Caco-2 (cell line): ENCODE measurements around the gene PPM1A. TPM values are rescaled to one million over a fixed set of nuclear protein-coding genes. Genes with fewer than 3 reads are reported as not detected.

Experiments
- BruUV-seq: library from RNA; stranded (reverse); fragments of 400-500 nt; replicated peaks from 2 replicates; lab custom pipeline; 2021; lab: Mats Ljungman, UMichigan
- CTCF ChIA-PET: fragments of 300-600 bp; sonication (Branson Sonifier 250); formaldehyde crosslinking; loops from one replicate; lab custom pipeline; 2022; ENCODE audit warnings: antibody characterized with exemption; lab: Charles Lee
- POLR2A ChIA-PET: fragments of 300-600 bp; sonication (Branson Sonifier 250); formaldehyde crosslinking; loops from one replicate; lab custom pipeline; 2022; ENCODE audit warnings: antibody characterized with exemption; lab: Charles Lee
- DNase-seq, 2 experiments: peaks; one replicate each; pipeline versions ENCODE4 v3.0.0 to v3.0.0-alpha.2; 2020 to 2022
- H3K27me3 ChIP-seq: replicated peaks from 2 replicates; pipeline ENCODE4 v1.6.0; 2011; ENCODE audit warnings: low read length; ENCODE audit not compliant: control insufficient read depth, insufficient read depth
- H3K36me3 ChIP-seq: 2 replicates; pipeline ENCODE4 v1.5.1; 2011; ENCODE audit warnings: low read length; ENCODE audit not compliant: control insufficient read depth, insufficient read depth
- H3K4me1 ChIP-seq: fragments of 250-450 bp; sonication (Bioruptor Pico); 2 replicates; pipeline ENCODE4 v1.5.1; 2020; ENCODE audit warnings: mild to moderate bottlenecking
- H3K4me3 ChIP-seq: 2 replicates; pipeline ENCODE4 v1.5.1; 2011; ENCODE audit warnings: low read depth, mild to moderate bottlenecking, control low read depth, low read length
- H3K9me3 ChIP-seq: fragments of 250-450 bp; sonication (Bioruptor Pico); 2 replicates; pipeline ENCODE4 v1.5.1; 2020; ENCODE audit warnings: mild to moderate bottlenecking, moderate library complexity
- H3K27ac Mint-ChIP-seq: one replicate; pipeline ENCODE4 v1.8.0; 2022; ENCODE audit warnings: mixed read lengths; ENCODE audit not compliant: unreplicated experiment
- H3K27me3 Mint-ChIP-seq: one replicate; pipeline ENCODE4 v1.8.0; 2022; ENCODE audit warnings: mixed read lengths; ENCODE audit not compliant: insufficient read depth, unreplicated experiment
- H3K36me3 Mint-ChIP-seq: one replicate; pipeline ENCODE4 v1.8.0; 2022; ENCODE audit warnings: mild to moderate bottlenecking, mixed read lengths; ENCODE audit not compliant: insufficient read depth, unreplicated experiment
- H3K4me1 Mint-ChIP-seq: one replicate; pipeline ENCODE4 v1.8.0; 2022; ENCODE audit warnings: low read depth, mixed read lengths; ENCODE audit not compliant: unreplicated experiment
- H3K4me3 Mint-ChIP-seq: one replicate; pipeline ENCODE4 v1.8.0; 2022; ENCODE audit warnings: mild to moderate bottlenecking, moderate library complexity, mixed read lengths; ENCODE audit not compliant: unreplicated experiment
- H3K9me3 Mint-ChIP-seq: one replicate; pipeline ENCODE4 v1.8.0; 2022; ENCODE audit warnings: mixed read lengths; ENCODE audit not compliant: unreplicated experiment
- CTCF ChIP-seq, 2 experiments: fragments of 200-600 bp in 1 of 2; IDR thresholded peaks; 1 replicate in 1 of 2; 2 replicates in 1 of 2; pipeline versions ENCODE4 v1.5.1 to v1.8.0; 2011 to 2022; ENCODE audit warnings: antibody characterized with exemption in 1 of 2, control low read depth in 1 of 2, inconsistent platforms in 1 of 2, low read depth in 1 of 2, low read length in 1 of 2, mild to moderate bottlenecking in 1 of 2, moderate library complexity in 1 of 2; ENCODE audit not compliant: insufficient read depth in 1 of 2, severe bottlenecking in 1 of 2, unreplicated experiment in 1 of 2
- intact Hi-C: fragments of 100-400 bp; cut with micrococcal nuclease; formaldehyde crosslinking; loops from one replicate; pipeline ENCODE4 v1.10.0; 2022; ENCODE audit not compliant: unreplicated experiment
- total RNA-seq: library from RNA; stranded (reverse); gene quantifications from 2 replicates; pipeline ENCODE4 v1.2.3, GENCODE V29; 2022

Gene PPM1A
- total RNA-seq, 1 experiment from 2014 or later: 35.6 TPM

GRCh38 chr14:60272177-60272576 is 23.2 kb downstream of the PPM1A start:
- H3K4me1 Mint-ChIP-seq: peaks cover 42% of the 10 kb centered on the region
- H3K4me3 ChIP-seq: no peak overlapping the region
- H3K27me3 Mint-ChIP-seq: no peaks in the 10 kb centered on the region
- POLR2A ChIA-PET: no interaction called here
- no peak for TF ChIP-seq CTCF (IDR thresholded peaks at IDR 0.05; ENCODE audit: insufficient read depth in 1 of 2, low read depth in 1 of 2, low read length in 1 of 2, severe bottlenecking in 1 of 2, unreplicated experiment in 1 of 2)
- no peaks in the 10 kb centered on the region for H3K27me3 ChIP-seq
- H3K9me3 Mint-ChIP-seq: no peaks in the 10 kb centered on the region
- CTCF ChIA-PET: no interaction called here
- no peaks in the 10 kb centered on the region for H3K9me3 ChIP-seq
- no peaks in the 10 kb centered on the region for H3K36me3 Mint-ChIP-seq
- no peaks in the 10 kb centered on the region; the same call in 1 of the 2 replicates for H3K36me3 ChIP-seq
- intact Hi-C loops: loop anchor here (10.0 kb wide), 1 partner anchor 177 kb away; the partner anchor contains the start of gene PCNX4
- H3K27ac Mint-ChIP-seq: no peak overlapping the region
- no peak for DNase-seq
- no TSS peak for BruUV-seq
- peaks cover 33% of the 10 kb centered on the region for H3K4me1 ChIP-seq
- no peak overlapping the region for H3K4me3 Mint-ChIP-seq

GRCh38 chr14:60273956-60274355 is 24.9 kb downstream of the PPM1A start:
- no TSS peak for BruUV-seq
- H3K27me3 Mint-ChIP-seq: no peaks in the 10 kb centered on the region
- ChIA-PET POLR2A (interaction anchor here (0.6 kb wide), 1 partner anchor 26 kb away, joined by 3 read pairs; no protein-coding TSS in a partner anchor), CTCF (no interaction called here)
- no peak for DNase-seq
- H3K9me3 ChIP-seq: no peaks in the 10 kb centered on the region
- no peaks in the 10 kb centered on the region for H3K27me3 ChIP-seq
- no peak overlapping the region for H3K4me3 Mint-ChIP-seq
- intact Hi-C loops: loop anchor here (10.0 kb wide), 1 partner anchor 179 kb away; the partner anchor contains the start of gene PCNX4
- TF ChIP-seq CTCF (IDR thresholded peaks at IDR 0.05; ENCODE audit: insufficient read depth in 1 of 2, low read depth in 1 of 2, low read length in 1 of 2, severe bottlenecking in 1 of 2, unreplicated experiment in 1 of 2): no peak
- H3K4me1 ChIP-seq: peaks cover 45% of the 10 kb centered on the region
- no peaks in the 10 kb centered on the region for H3K36me3 Mint-ChIP-seq
- H3K4me3 ChIP-seq: no peak overlapping the region
- H3K9me3 Mint-ChIP-seq: no peaks in the 10 kb centered on the region
- H3K27ac Mint-ChIP-seq: peak overlapping the region; percentile 33
- H3K36me3 ChIP-seq: no peaks in the 10 kb centered on the region; the same call in 1 of the 2 replicates
- peaks cover 46% of the 10 kb centered on the region for H3K4me1 Mint-ChIP-seq

- no peak for DNase-seq
- CTCF ChIA-PET: no interaction called here
- BruUV-seq: no TSS peak
Observed at GRCh38 chr14:60274448-60274847, 25.4 kb downstream of the PPM1A start.

More at GRCh38 chr14:60274448-60274847, 25.4 kb downstream of the PPM1A start:
- H3K9me3 Mint-ChIP-seq: no peaks in the 10 kb centered on the region
- peaks cover 46% of the 10 kb centered on the region for H3K4me1 Mint-ChIP-seq
- no peak for TF ChIP-seq CTCF (IDR thresholded peaks at IDR 0.05; ENCODE audit: insufficient read depth in 1 of 2, low read depth in 1 of 2, low read length in 1 of 2, severe bottlenecking in 1 of 2, unreplicated experiment in 1 of 2)
- POLR2A ChIA-PET: interaction anchor here (0.6 kb wide), 1 partner anchor 26 kb away, joined by 3 read pairs; no protein-coding TSS in a partner anchor
- no peak overlapping the region for H3K4me3 Mint-ChIP-seq
- H3K36me3 Mint-ChIP-seq: no peaks in the 10 kb centered on the region
- Histone ChIP-seq H3K4me3 (no peak overlapping the region), H3K9me3 (no peaks in the 10 kb centered on the region), H3K27me3 (no peaks in the 10 kb centered on the region), H3K4me1 (peaks cover 45% of the 10 kb centered on the region), H3K36me3 (no peaks in the 10 kb centered on the region; the same call in 1 of the 2 replicates)
- intact Hi-C loops: loop anchor here (10.0 kb wide), 1 partner anchor 180 kb away; the partner anchor contains the start of gene PCNX4
- H3K27me3 Mint-ChIP-seq: no peaks in the 10 kb centered on the region
- H3K27ac Mint-ChIP-seq: peak overlapping the region; percentile 33
